Parathyroid adenoma (tissue), 2 donors: Measurements from ENCODE around the gene USP11.

ENCODE experiments used
- H2AFZ ChIP-seq: fragments of 300-600 bp; sonication (generic); one replicate; pipeline ENCODE4 v1.7.0; 2017; ENCODE audit warnings: antibody characterized with exemption, mild to moderate bottlenecking
- H3K27ac ChIP-seq: fragments of 300-600 bp; sonication (generic); one replicate; pipeline ENCODE4 v1.7.0; 2017
- H3K27me3 ChIP-seq: fragments of 300-600 bp; sonication (generic); one replicate; pipeline ENCODE4 v1.7.0; 2017; ENCODE audit warnings: low read length; ENCODE audit not compliant: control insufficient read depth, insufficient read depth
- H3K36me3 ChIP-seq: fragments of 300-600 bp; sonication (generic); one replicate; pipeline ENCODE4 v1.7.0; 2017; ENCODE audit warnings: low read length; ENCODE audit not compliant: control insufficient read depth, insufficient read depth
- H3K4me1 ChIP-seq: fragments of 300-600 bp; sonication (generic); one replicate; pipeline ENCODE4 v1.7.0; 2017; ENCODE audit warnings: control low read depth
- H3K4me2 ChIP-seq: fragments of 300-600 bp; sonication (generic); one replicate; pipeline ENCODE4 v1.7.0; 2017; ENCODE audit warnings: low read length
- H3K4me3 ChIP-seq: fragments of 300-600 bp; sonication (generic); one replicate; pipeline ENCODE4 v1.7.0; 2017; ENCODE audit warnings: low read depth, low read length
- H3K79me2 ChIP-seq: fragments of 300-600 bp; sonication (generic); one replicate; pipeline ENCODE4 v1.7.0; 2017; ENCODE audit warnings: control low read depth
- H3K9ac ChIP-seq: fragments of 300-600 bp; sonication (generic); one replicate; pipeline ENCODE4 v1.7.0; 2017; ENCODE audit warnings: mild to moderate bottlenecking
- H3K9me3 ChIP-seq: fragments of 300-600 bp; sonication (generic); one replicate; pipeline ENCODE4 v1.7.0; 2017; ENCODE audit warnings: low read length; ENCODE audit not compliant: control insufficient read depth
- CTCF ChIP-seq: fragments of 300-600 bp; sonication (generic); IDR thresholded peaks from one replicate; pipeline ENCODE4 v1.7.0; 2017; ENCODE audit warnings: antibody characterized with exemption, mild to moderate bottlenecking
- donor health status: primary hyperparathyroidism.

USP11 gene

GRCh38 chrX:47187106-47187677, 45.6 kb upstream of the USP11 start:
- H3K4me2 ChIP-seq = no peak overlapping the region
- no peak overlapping the region for H3K27ac ChIP-seq
- no peak overlapping the region for H2AFZ ChIP-seq
- H3K79me2 ChIP-seq = no peaks in the 10 kb centered on the region
- H3K4me3 ChIP-seq = no peak overlapping the region
- H3K9ac ChIP-seq = no peak overlapping the region
- no peak for TF ChIP-seq CTCF
- H3K36me3 ChIP-seq = no peaks in the 10 kb centered on the region
- H3K27me3 ChIP-seq = no peaks in the 10 kb centered on the region
- peaks cover 2% of the 10 kb centered on the region for H3K4me1 ChIP-seq
- no peaks in the 10 kb centered on the region for H3K9me3 ChIP-seq

GRCh38 chrX:47189906-47190305, 42.9 kb upstream of the USP11 start:
- peaks cover 10% of the 10 kb centered on the region for H3K79me2 ChIP-seq
- no peak overlapping the region for H3K4me3 ChIP-seq
- H3K9me3 ChIP-seq = no peaks in the 10 kb centered on the region
- no peak overlapping the region for H3K27ac ChIP-seq
- no peak for TF ChIP-seq CTCF
- H3K9ac ChIP-seq = no peak overlapping the region
- H3K36me3 ChIP-seq = no peaks in the 10 kb centered on the region
- no peaks in the 10 kb centered on the region for H3K27me3 ChIP-seq
- H3K4me2 ChIP-seq = no peak overlapping the region
- H3K4me1 ChIP-seq = peaks cover 2% of the 10 kb centered on the region
- no peak overlapping the region for H2AFZ ChIP-seq

- Histone ChIP-seq H3K27ac (peak overlapping the region; percentile 11), H3K4me2 (peak overlapping the region; percentile 80), H3K9me3 (no peaks in the 10 kb centered on the region), H3K27me3 (no peaks in the 10 kb centered on the region), H3K79me2 (peaks cover 11% of the 10 kb centered on the region), H3K4me3 (peak overlapping the region; percentile 59), H2AFZ (peak overlapping the region; percentile 88), H3K9ac (no peak overlapping the region), H3K4me1 (peaks cover 2% of the 10 kb centered on the region), H3K36me3 (no peaks in the 10 kb centered on the region)
- TF ChIP-seq CTCF = no peak
Observed at GRCh38 chrX:47190445-47191269, 42.2 kb upstream of the USP11 start.

GRCh38 chrX:47191331-47191730, 41.5 kb upstream of the USP11 start:
- Histone ChIP-seq H3K27me3 (no peaks in the 10 kb centered on the region), H3K9me3 (no peaks in the 10 kb centered on the region), H3K4me1 (peaks cover 2% of the 10 kb centered on the region), H2AFZ (peak overlapping the region; percentile 88), H3K36me3 (no peaks in the 10 kb centered on the region), H3K27ac (peak overlapping the region; percentile 11), H3K4me2 (peak overlapping the region; percentile 80), H3K9ac (no peak overlapping the region), H3K79me2 (peaks cover 11% of the 10 kb centered on the region), H3K4me3 (peak overlapping the region; percentile 59)
- no peak for TF ChIP-seq CTCF
